Loucy (cell line): Measurements from ENCODE around the gene LPA.

ENCODE experiments used
- H2AFZ ChIP-seq: fragments of 200-600 bp; sonication (generic); 2 replicates; pipeline ENCODE4 v1.6.0; 2016; ENCODE audit warnings: antibody characterized with exemption, mild to moderate bottlenecking, low read length, moderate library complexity
- H3F3A ChIP-seq: fragments of 200-600 bp; 2 replicates; pipeline ENCODE4 v1.6.0; 2016; ENCODE audit warnings: antibody characterized with exemption, low read depth, mild to moderate bottlenecking
- H3K27me3 ChIP-seq: fragments of 200-600 bp; sonication (generic); 2 replicates; pipeline ENCODE4 v1.6.1; 2014; ENCODE audit warnings: low read length, mild to moderate bottlenecking; ENCODE audit not compliant: insufficient read depth, poor library complexity, severe bottlenecking
- H3K36me3 ChIP-seq: fragments of 200-600 bp; sonication (generic); 2 replicates; pipeline ENCODE4 v1.6.1; 2016; ENCODE audit warnings: low read length; ENCODE audit not compliant: insufficient read depth
- H3K4me1 ChIP-seq: fragments of 200-600 bp; sonication (generic); 2 replicates; pipeline ENCODE4 v1.5.1; 2014; ENCODE audit warnings: low read length, mild to moderate bottlenecking; ENCODE audit not compliant: insufficient read depth, poor library complexity, severe bottlenecking
- H3K4me2 ChIP-seq: fragments of 200-600 bp; sonication (generic); 2 replicates; pipeline ENCODE4 v1.6.0; 2014; ENCODE audit warnings: antibody characterized with exemption, low read length, low read depth, mild to moderate bottlenecking; ENCODE audit not compliant: poor library complexity, severe bottlenecking
- H3K4me3 ChIP-seq: fragments of 200-600 bp; sonication (generic); 2 replicates; pipeline ENCODE4 v1.5.1; 2014; ENCODE audit warnings: low read length, mild to moderate bottlenecking, mixed read lengths; ENCODE audit not compliant: poor library complexity, severe bottlenecking
- H3K79me2 ChIP-seq: fragments of 200-600 bp; sonication (generic); 2 replicates; pipeline ENCODE4 v1.6.1; 2014; ENCODE audit warnings: low read length; ENCODE audit not compliant: insufficient read depth
- H3K9ac ChIP-seq: fragments of 200-600 bp; sonication (generic); 2 replicates; pipeline ENCODE4 v1.6.0; 2014; ENCODE audit warnings: mild to moderate bottlenecking, low read depth, low read length, moderate library complexity; ENCODE audit not compliant: poor library complexity, severe bottlenecking
- H3K9me2 ChIP-seq: fragments of 200-600 bp; sonication (generic); replicated peaks from 2 replicates; pipeline ENCODE4 v1.6.1; 2016; ENCODE audit warnings: low read depth, low read length, mixed read lengths
- H3K9me3 ChIP-seq: fragments of 200-600 bp; sonication (generic); 2 replicates; pipeline ENCODE4 v1.6.1; 2014; ENCODE audit warnings: mild to moderate bottlenecking, antibody characterized with exemption, low read length, low read depth; ENCODE audit not compliant: insufficient read depth
- H4K20me1 ChIP-seq: fragments of 200-600 bp; sonication (generic); 2 replicates; pipeline ENCODE4 v1.6.0; 2014; ENCODE audit warnings: antibody characterized with exemption, low read length, mild to moderate bottlenecking; ENCODE audit not compliant: insufficient read depth, poor library complexity, severe bottlenecking
- EZH2phosphoT487 ChIP-seq: fragments of 200-600 bp; IDR thresholded peaks from 2 replicates; pipeline ENCODE4 v1.6.1; 2018; ENCODE audit warnings: antibody characterized with exemption, mild to moderate bottlenecking, moderate library complexity, borderline replicate concordance
- TF ChIP-seq, protein P1 (sequence below): fragments of 200-600 bp; sonication (generic); conservative IDR thresholded peaks from 2 replicates; pipeline ENCODE4 v1.5.1; 2014; ENCODE audit warnings: mild to moderate bottlenecking, antibody characterized with exemption, low read length

Gene LPA

DNA sequence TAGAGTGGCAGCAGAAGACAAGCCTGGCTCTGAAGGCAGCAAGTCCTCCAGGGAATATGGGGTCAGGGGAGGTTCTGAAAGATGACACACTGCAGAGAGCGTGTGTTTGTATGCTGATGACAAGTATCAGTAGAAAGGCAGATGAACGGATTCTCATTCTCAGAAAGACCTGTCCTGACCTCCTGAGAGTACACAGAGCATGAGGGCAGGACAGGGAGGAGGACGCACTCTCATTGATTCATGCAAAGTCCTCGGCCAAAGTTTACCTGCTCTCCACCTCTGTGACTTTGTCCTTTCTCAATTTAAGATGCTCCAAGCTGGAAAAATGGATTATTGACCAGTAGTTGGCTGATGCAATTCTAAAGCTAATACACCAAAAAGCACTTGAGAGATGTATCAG lies 156.7 kb downstream of the LPA start:
- Histone ChIP-seq H3K4me2 (no peak overlapping the region), H3K9me3 (no peaks in the 10 kb centered on the region), H3K9me2 (no peaks in the 10 kb centered on the region), H3K27me3 (no peaks in the 10 kb centered on the region), H3K4me3 (no peak overlapping the region), H3K79me2 (no peaks in the 10 kb centered on the region), H4K20me1 (no peaks in the 10 kb centered on the region), H3K4me1 (no peaks in the 10 kb centered on the region), H2AFZ (no peak overlapping the region), H3K36me3 (no peaks in the 10 kb centered on the region), H3F3A (no peaks in the 10 kb centered on the region), H3K9ac (no peak overlapping the region)
- TF ChIP-seq, protein P1, sequence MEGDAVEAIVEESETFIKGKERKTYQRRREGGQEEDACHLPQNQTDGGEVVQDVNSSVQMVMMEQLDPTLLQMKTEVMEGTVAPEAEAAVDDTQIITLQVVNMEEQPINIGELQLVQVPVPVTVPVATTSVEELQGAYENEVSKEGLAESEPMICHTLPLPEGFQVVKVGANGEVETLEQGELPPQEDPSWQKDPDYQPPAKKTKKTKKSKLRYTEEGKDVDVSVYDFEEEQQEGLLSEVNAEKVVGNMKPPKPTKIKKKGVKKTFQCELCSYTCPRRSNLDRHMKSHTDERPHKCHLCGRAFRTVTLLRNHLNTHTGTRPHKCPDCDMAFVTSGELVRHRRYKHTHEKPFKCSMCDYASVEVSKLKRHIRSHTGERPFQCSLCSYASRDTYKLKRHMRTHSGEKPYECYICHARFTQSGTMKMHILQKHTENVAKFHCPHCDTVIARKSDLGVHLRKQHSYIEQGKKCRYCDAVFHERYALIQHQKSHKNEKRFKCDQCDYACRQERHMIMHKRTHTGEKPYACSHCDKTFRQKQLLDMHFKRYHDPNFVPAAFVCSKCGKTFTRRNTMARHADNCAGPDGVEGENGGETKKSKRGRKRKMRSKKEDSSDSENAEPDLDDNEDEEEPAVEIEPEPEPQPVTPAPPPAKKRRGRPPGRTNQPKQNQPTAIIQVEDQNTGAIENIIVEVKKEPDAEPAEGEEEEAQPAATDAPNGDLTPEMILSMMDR, result no peak
- no peak for TF ChIP-seq EZH2phosphoT487

DNA sequence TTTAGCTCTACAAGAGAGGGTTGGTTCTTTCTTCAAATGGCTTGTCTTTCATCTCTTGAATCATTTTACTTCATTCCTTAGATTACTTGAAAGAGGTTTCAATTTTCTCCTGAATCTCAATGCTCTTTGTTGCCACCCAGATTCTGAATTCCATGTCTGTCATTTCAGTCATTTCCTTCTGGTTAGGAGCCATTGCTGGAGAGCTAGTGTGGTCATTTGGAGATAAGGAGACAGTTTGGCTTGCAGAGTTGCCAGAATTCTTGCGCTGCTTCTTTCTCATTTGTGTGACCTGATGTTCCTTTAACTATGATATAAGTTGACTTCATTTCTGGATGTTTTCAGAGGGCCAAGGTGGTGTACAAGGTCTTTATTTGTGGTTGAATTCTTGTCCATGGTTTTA lies 158.1 kb downstream of the LPA start:
- Histone ChIP-seq H3K9me3 (no peaks in the 10 kb centered on the region), H3K4me2 (no peak overlapping the region), H3K4me1 (no peaks in the 10 kb centered on the region), H3K27me3 (no peaks in the 10 kb centered on the region), H4K20me1 (no peaks in the 10 kb centered on the region), H3K36me3 (no peaks in the 10 kb centered on the region), H3K9ac (no peak overlapping the region), H3F3A (no peaks in the 10 kb centered on the region), H3K9me2 (no peaks in the 10 kb centered on the region), H3K4me3 (no peak overlapping the region), H2AFZ (no peak overlapping the region), H3K79me2 (no peaks in the 10 kb centered on the region)
- TF ChIP-seq, protein P1, result no peak
- TF ChIP-seq EZH2phosphoT487, result no peak

GRCh38 chr6:160500639-160501038 lies 163.4 kb downstream of the LPA start:
- H3F3A ChIP-seq, result no peaks in the 10 kb centered on the region
- H3K36me3 ChIP-seq, result no peaks in the 10 kb centered on the region
- H4K20me1 ChIP-seq, result no peaks in the 10 kb centered on the region
- H3K4me3 ChIP-seq, result no peak overlapping the region
- H3K9me2 ChIP-seq, result no peaks in the 10 kb centered on the region
- no peak overlapping the region for H2AFZ ChIP-seq
- TF ChIP-seq, protein P1, result no peak
- no peak for TF ChIP-seq EZH2phosphoT487
- H3K79me2 ChIP-seq, result no peaks in the 10 kb centered on the region
- H3K4me2 ChIP-seq, result no peak overlapping the region
- H3K9ac ChIP-seq, result no peak overlapping the region
- H3K4me1 ChIP-seq, result no peaks in the 10 kb centered on the region
- no peaks in the 10 kb centered on the region for H3K9me3 ChIP-seq
- no peaks in the 10 kb centered on the region for H3K27me3 ChIP-seq
